ENCODE data around the gene STIMATE. TPM values are rescaled to one million over a fixed set of nuclear protein-coding genes. Genes with fewer than 3 reads are reported as not detected.

Gene STIMATE
- total RNA-seq, 4 donors from 2014 or later: 12.7 to 20.7 (median 16.1) TPM

- no peak overlapping the region for H3K4me3 ChIP-seq (ENCODE audit: low read depth, poor library complexity, severe bottlenecking)
- no peak for DNase-seq (ENCODE audit: low spot score in 2 of 2)
- WGBS, 2 donors: 84 to 86% methylated on average over 3 of the region's 3 CpGs
- TF ChIP-seq POLR2A (IDR thresholded peaks at IDR 0.05) (no peak), CTCF (IDR thresholded peaks at IDR 0.05) (no peak)
- intact Hi-C loops (cut with DNase I; ENCODE audit: low total_unique reads): no loop called here
Observed at GRCh38 chr3:52917044-52917443, 19.7 kb upstream of the STIMATE start.

- intact Hi-C loops (cut with DNase I; ENCODE audit: low total_unique reads): no loop called here
- no peak for TF ChIP-seq POLR2A (IDR thresholded peaks at IDR 0.05)
- TF ChIP-seq CTCF (IDR thresholded peaks at IDR 0.05): no peak
- WGBS, 2 donors: 92 to 94% methylated on average over 6 of the region's 6 CpGs
- no peak overlapping the region for H3K4me3 ChIP-seq (ENCODE audit: low read depth, poor library complexity, severe bottlenecking)
- DNase-seq (ENCODE audit: low spot score in 2 of 2): no peak
Observed at GRCh38 chr3:52915294-52915693, 17.9 kb upstream of the STIMATE start.

GRCh38 chr3:52912885-52913731 is 15.8 kb upstream of the STIMATE start:
- WGBS, 2 donors: 83 to 91% methylated on average over 9 of the region's 9 CpGs
- TF ChIP-seq POLR2A (IDR thresholded peaks at IDR 0.05) (no peak), CTCF (IDR thresholded peaks at IDR 0.05) (no peak)
- no peak overlapping the region for H3K4me3 ChIP-seq (ENCODE audit: low read depth, poor library complexity, severe bottlenecking)
- no peak for DNase-seq (ENCODE audit: low spot score in 2 of 2)
- intact Hi-C loops (cut with DNase I; ENCODE audit: low total_unique reads): no loop called here

- WGBS, 2 donors: 92 to 94% methylated on average over 6 of the region's 6 CpGs
- intact Hi-C loops (cut with DNase I; ENCODE audit: low total_unique reads): no loop called here
- TF ChIP-seq CTCF (IDR thresholded peaks at IDR 0.05): no peak
- no peak for TF ChIP-seq POLR2A (IDR thresholded peaks at IDR 0.05)
- H3K4me3 ChIP-seq (ENCODE audit: low read depth, poor library complexity, severe bottlenecking): no peak overlapping the region
- DNase-seq (ENCODE audit: low spot score in 2 of 2): no peak
Observed at GRCh38 chr3:52910823-52911222, 13.5 kb upstream of the STIMATE start.

GRCh38 chr3:52907497-52907896 is 10.1 kb upstream of the STIMATE start:
- TF ChIP-seq POLR2A (IDR thresholded peaks at IDR 0.05) (no peak), CTCF (IDR thresholded peaks at IDR 0.05) (no peak)
- DNase-seq (ENCODE audit: low spot score in 2 of 2): no peak
- intact Hi-C loops (cut with DNase I; ENCODE audit: low total_unique reads): no loop called here
- 84 to 89% methylated on average over 5 of the region's 5 CpGs for WGBS, 2 donors
- H3K4me3 ChIP-seq (ENCODE audit: low read depth, poor library complexity, severe bottlenecking): no peak overlapping the region

GRCh38 chr3:52904552-52904951 is 7.2 kb upstream of the STIMATE start:
- intact Hi-C loops (cut with DNase I; ENCODE audit: low total_unique reads): no loop called here
- no peak for DNase-seq (ENCODE audit: low spot score in 2 of 2)
- H3K4me3 ChIP-seq (ENCODE audit: low read depth, poor library complexity, severe bottlenecking): no peak overlapping the region
- 89 to 92% methylated on average over 1 of the region's 1 CpG for WGBS, 2 donors
- TF ChIP-seq POLR2A (IDR thresholded peaks at IDR 0.05) (no peak), CTCF (IDR thresholded peaks at IDR 0.05) (no peak)

Data from lower leg skin (tissue), 4 donors.